Fibroblast of lung (primary cell): ENCODE data around the gene FHAD1. TPM values are rescaled to one million over a fixed set of nuclear protein-coding genes. Genes with fewer than 3 reads are reported as not detected.

Experiments used
- DNase-seq, 2 donors: peaks; one replicate each; pipeline versions ENCODE4 v3.0.0 to v3.0.0-alpha.2; 2010; ENCODE audit warnings: low read depth in 2 of 2
- H2AFZ ChIP-seq: 2 replicates; pipeline ENCODE4 v1.5.1; 2012; ENCODE audit warnings: low read length, control low read depth, inconsistent platforms
- H3K27ac ChIP-seq: 2 replicates; pipeline ENCODE4 v1.5.1; 2011; ENCODE audit warnings: low read length, control low read depth; ENCODE audit not compliant: insufficient read depth
- H3K27me3 ChIP-seq: 2 replicates; pipeline ENCODE4 v1.5.1; 2011; ENCODE audit warnings: mild to moderate bottlenecking, low read length; ENCODE audit not compliant: control insufficient read depth, insufficient read depth
- H3K36me3 ChIP-seq: 2 replicates; pipeline ENCODE4 v1.5.1; 2011; ENCODE audit warnings: low read length; ENCODE audit not compliant: control insufficient read depth, insufficient read depth
- H3K4me1 ChIP-seq: 2 replicates; pipeline ENCODE4 v1.5.1; 2011; ENCODE audit warnings: low read length; ENCODE audit not compliant: control insufficient read depth, insufficient read depth; ENCODE audit errors: extremely low read depth
- H3K4me2 ChIP-seq: 2 replicates; pipeline ENCODE4 v1.5.1; 2011; ENCODE audit warnings: low read length, control low read depth; ENCODE audit not compliant: insufficient read depth; ENCODE audit errors: extremely low read depth
- H3K4me3 ChIP-seq, 4 experiments: fragments of 200-600 bp in 1 of 4; sonication (generic) in 1 of 4; replicated peaks in 1 of 4; 2 replicates each; pipeline ENCODE4 v1.5.1; 2011 to 2016; ENCODE audit warnings: low read length in 4 of 4, low read depth in 3 of 4, mild to moderate bottlenecking in 3 of 4, control low read depth in 2 of 4, inconsistent platforms in 1 of 4, mixed read lengths in 1 of 4; ENCODE audit not compliant: insufficient read depth in 1 of 4; ENCODE audit errors: control extremely low read depth in 1 of 4
- H3K79me2 ChIP-seq: 2 replicates; pipeline ENCODE4 v1.5.1; 2012; ENCODE audit warnings: mild to moderate bottlenecking, low read length, inconsistent platforms; ENCODE audit not compliant: control insufficient read depth, insufficient read depth
- H3K9ac ChIP-seq: 2 replicates; pipeline ENCODE4 v1.5.1; 2011; ENCODE audit warnings: mild to moderate bottlenecking, low read length, control low read depth; ENCODE audit not compliant: insufficient read depth
- H3K9me3 ChIP-seq: 2 replicates; pipeline ENCODE4 v1.5.1; 2012; ENCODE audit warnings: low read depth, low read length; ENCODE audit not compliant: control insufficient read depth, insufficient read depth
- H4K20me1 ChIP-seq: 2 replicates; pipeline ENCODE4 v1.5.1; 2011; ENCODE audit warnings: low read length; ENCODE audit not compliant: control insufficient read depth, insufficient read depth; ENCODE audit errors: extremely low read depth
- CTCF ChIP-seq, 2 donors: IDR thresholded peaks in 1 of 2; conservative IDR thresholded peaks in 1 of 2; 1 replicate in 1 of 2; 2 replicates in 1 of 2; pipeline ENCODE4 v1.5.1; 2011 to 2012; ENCODE audit warnings: low read length in 2 of 2, control low read depth in 1 of 2, inconsistent platforms in 1 of 2, low read depth in 1 of 2, mild to moderate bottlenecking in 1 of 2
- EZH2 ChIP-seq: IDR thresholded peaks from 2 replicates; pipeline ENCODE4 v1.5.1; 2012; ENCODE audit warnings: low read length, control low read depth, mild to moderate bottlenecking; ENCODE audit errors: missing control alignments
- polyA plus RNA-seq, 2 donors: library from polyadenylated mRNA; depleted of rRNA in 1 of 2; stranded (reverse) in 1 of 2; unstranded in 1 of 2; fragments of >200 nt; gene quantifications; 2 replicates each; pipeline ENCODE4 v1.2.1, GENCODE V29; 2011 to 2012; ENCODE audit warnings: missing spikeins in 1 of 2
- total RNA-seq: library from RNA; depleted of rRNA; stranded (reverse); fragments of >200 nt; gene quantifications from 2 replicates; pipeline ENCODE4 v1.2.1, GENCODE V29; 2014

FHAD1 gene
- total and polyA plus RNA-seq, 2 donors (not counting 1 experiment from before 2014, with no cell fraction given): 0.09 to 0.66 TPM

DNA sequence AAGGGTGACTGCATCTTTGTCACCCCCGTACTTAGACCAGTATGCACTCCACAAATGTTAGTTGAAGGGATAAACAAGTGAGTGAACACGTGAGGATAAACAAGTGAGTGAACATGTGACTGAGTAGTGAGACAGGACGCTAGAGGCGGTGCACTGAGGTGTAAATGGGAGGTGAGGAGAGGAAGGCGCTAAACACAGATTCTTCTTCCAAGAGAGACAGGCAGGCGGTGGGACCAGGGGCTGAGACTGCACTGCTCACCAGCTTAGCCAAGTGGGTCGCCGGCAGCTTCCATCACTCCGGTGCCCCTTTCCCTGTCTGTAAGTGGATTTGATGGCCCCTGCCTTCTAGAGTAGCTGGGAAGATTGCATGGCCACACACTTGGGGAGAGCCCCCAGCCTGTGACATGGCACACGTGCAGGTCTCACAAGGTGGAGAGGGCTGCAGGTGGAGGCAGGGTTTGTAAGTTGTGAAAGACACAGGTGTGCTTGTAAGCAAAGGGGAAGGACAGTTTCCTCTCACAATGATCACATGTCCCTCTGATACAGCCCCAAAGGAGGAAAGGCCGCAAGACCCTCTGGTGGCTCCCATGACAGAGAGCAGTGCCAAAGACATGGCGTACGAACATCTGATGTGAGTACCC lies 115.2 kb downstream of the FHAD1 start:
- Histone ChIP-seq H3K4me3 (no peak overlapping the region), H4K20me1 (no peaks in the 10 kb centered on the region), H3K27ac (no peak overlapping the region), H3K4me1 (no peaks in the 10 kb centered on the region), H3K36me3 (no peaks in the 10 kb centered on the region), H3K27me3 (no peaks in the 10 kb centered on the region), H3K79me2 (no peaks in the 10 kb centered on the region), H2AFZ (no peak overlapping the region), H3K9me3 (no peaks in the 10 kb centered on the region), H3K4me2 (no peak overlapping the region), H3K9ac (no peak overlapping the region)
- TF ChIP-seq EZH2 (no peak), CTCF (conservative IDR thresholded peaks at IDR 0.05 in 1 of 2, IDR thresholded peaks at IDR 0.05 in 1 of 2; ENCODE audit: low read depth in 1 of 2, low read length in 2 of 2) (no peak)
- DNase-seq: no peak

DNA sequence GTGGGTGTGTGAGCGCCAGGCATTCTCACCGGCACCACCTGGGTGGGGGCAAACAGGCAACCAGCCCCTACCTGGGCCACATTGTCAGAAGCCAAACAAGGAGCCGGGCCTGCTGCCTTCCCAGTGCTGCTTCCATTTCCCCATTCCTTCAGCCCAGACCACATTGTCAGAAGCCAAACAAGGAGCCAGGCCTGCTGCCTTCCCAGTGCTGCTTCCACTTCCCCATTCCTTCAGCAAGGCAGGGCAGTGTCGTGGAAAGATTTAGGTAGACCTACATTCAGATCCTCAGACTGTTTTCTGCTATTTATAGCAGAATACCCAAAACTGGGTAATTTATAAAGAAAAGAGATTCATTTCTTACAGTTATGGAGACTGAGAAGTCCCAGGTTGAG lies 115.7 kb downstream of the FHAD1 start:
- no peak for DNase-seq
- Histone ChIP-seq H2AFZ (no peak overlapping the region), H3K79me2 (no peaks in the 10 kb centered on the region), H3K27me3 (no peaks in the 10 kb centered on the region), H3K36me3 (no peaks in the 10 kb centered on the region), H3K9me3 (no peaks in the 10 kb centered on the region), H3K4me2 (no peak overlapping the region), H3K4me1 (no peaks in the 10 kb centered on the region), H3K4me3 (no peak overlapping the region), H3K9ac (no peak overlapping the region), H3K27ac (no peak overlapping the region), H4K20me1 (no peaks in the 10 kb centered on the region)
- TF ChIP-seq EZH2 (no peak), CTCF (conservative IDR thresholded peaks at IDR 0.05 in 1 of 2, IDR thresholded peaks at IDR 0.05 in 1 of 2; ENCODE audit: low read depth in 1 of 2, low read length in 2 of 2) (no peak)

GRCh38 chr1:15364740-15365139 lies 117.7 kb downstream of the FHAD1 start:
- no peak overlapping the region for H3K4me3 ChIP-seq
- H3K79me2 ChIP-seq: no peaks in the 10 kb centered on the region
- no peak overlapping the region for H3K4me2 ChIP-seq
- H3K36me3 ChIP-seq: no peaks in the 10 kb centered on the region
- H3K4me1 ChIP-seq: peaks cover 4% of the 10 kb centered on the region
- H3K27me3 ChIP-seq: no peaks in the 10 kb centered on the region
- H3K9ac ChIP-seq: no peak overlapping the region
- no peak overlapping the region for H2AFZ ChIP-seq
- H3K27ac ChIP-seq: no peak overlapping the region
- H3K9me3 ChIP-seq: no peaks in the 10 kb centered on the region
- no peaks in the 10 kb centered on the region for H4K20me1 ChIP-seq
- DNase-seq: no peak
- TF ChIP-seq EZH2 (no peak), CTCF (conservative IDR thresholded peaks at IDR 0.05 in 1 of 2, IDR thresholded peaks at IDR 0.05 in 1 of 2; ENCODE audit: low read depth in 1 of 2, low read length in 2 of 2) (no peak)
